Measurements from ENCODE around the gene ROBO2. TPM values are rescaled to one million over a fixed set of nuclear protein-coding genes. Genes with fewer than 3 reads are reported as not detected.

The ROBO2 gene, protein sequence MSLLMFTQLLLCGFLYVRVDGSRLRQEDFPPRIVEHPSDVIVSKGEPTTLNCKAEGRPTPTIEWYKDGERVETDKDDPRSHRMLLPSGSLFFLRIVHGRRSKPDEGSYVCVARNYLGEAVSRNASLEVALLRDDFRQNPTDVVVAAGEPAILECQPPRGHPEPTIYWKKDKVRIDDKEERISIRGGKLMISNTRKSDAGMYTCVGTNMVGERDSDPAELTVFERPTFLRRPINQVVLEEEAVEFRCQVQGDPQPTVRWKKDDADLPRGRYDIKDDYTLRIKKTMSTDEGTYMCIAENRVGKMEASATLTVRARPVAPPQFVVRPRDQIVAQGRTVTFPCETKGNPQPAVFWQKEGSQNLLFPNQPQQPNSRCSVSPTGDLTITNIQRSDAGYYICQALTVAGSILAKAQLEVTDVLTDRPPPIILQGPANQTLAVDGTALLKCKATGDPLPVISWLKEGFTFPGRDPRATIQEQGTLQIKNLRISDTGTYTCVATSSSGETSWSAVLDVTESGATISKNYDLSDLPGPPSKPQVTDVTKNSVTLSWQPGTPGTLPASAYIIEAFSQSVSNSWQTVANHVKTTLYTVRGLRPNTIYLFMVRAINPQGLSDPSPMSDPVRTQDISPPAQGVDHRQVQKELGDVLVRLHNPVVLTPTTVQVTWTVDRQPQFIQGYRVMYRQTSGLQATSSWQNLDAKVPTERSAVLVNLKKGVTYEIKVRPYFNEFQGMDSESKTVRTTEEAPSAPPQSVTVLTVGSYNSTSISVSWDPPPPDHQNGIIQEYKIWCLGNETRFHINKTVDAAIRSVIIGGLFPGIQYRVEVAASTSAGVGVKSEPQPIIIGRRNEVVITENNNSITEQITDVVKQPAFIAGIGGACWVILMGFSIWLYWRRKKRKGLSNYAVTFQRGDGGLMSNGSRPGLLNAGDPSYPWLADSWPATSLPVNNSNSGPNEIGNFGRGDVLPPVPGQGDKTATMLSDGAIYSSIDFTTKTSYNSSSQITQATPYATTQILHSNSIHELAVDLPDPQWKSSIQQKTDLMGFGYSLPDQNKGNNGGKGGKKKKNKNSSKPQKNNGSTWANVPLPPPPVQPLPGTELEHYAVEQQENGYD (N-terminal part only)
- polyA plus RNA-seq (ENCODE audit: insufficient read length in 10 of 10): 10 to 100 TPM in 2 of 10 donors, 1 to 10 TPM in 8; 3.3 to 21.8 (median 5.6) TPM
- long read RNA-seq, donor 1: 0 reads
- long read RNA-seq, donor 2: 0 reads
- long read RNA-seq, donor 3: 0 reads
- long read RNA-seq, donor 4, partial matches to known transcripts: 0 of 1 reads
- long read RNA-seq, donor 4, other reads (novel, unspliced or antisense): 0 of 1 reads
- long read RNA-seq, donor 5, full-length matches to known transcripts: 1 of 1 reads
- long read RNA-seq, donor 5, partial matches to known transcripts: 0 of 1 reads
- long read RNA-seq, donor 5, other reads (novel, unspliced or antisense): 0 of 1 reads
- long read RNA-seq, donor 6: 0 reads
- long read RNA-seq, donor 7: 0 reads
- long read RNA-seq, donor 8: 0 reads
- long read RNA-seq, donor 9: 0 reads

- DNase-seq: peak; percentile 50 to 93 (median 74)
Measured at GRCh38 chr3:77039606-77040171, at the start of gene ROBO2. Gene ROBO2, plus strand, starts transcription at chr3:77040099. Its CDS starts 687 bp downstream, at chr3:77040786.

DNA sequence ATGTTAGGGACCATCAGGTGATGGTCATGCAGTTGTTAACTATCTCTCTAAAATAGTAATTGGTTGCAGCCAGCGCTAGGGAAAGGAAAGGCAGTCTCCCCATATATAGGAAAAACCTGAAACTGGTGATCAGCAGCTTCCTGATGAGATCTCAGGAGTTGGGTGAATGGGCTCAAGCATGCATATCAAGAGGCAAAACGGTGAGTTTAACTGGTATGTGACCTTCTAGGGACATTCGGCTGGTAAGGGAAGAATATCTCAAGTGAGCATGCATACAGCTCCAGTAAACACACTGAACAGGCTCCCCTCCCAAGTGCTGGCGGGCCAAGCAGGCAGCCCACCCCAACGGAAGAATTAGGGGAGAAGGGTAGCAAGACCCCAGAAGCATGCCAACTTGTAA lies 49.3 kb upstream of the ROBO2 start:
- DNase-seq: no peak

DNA sequence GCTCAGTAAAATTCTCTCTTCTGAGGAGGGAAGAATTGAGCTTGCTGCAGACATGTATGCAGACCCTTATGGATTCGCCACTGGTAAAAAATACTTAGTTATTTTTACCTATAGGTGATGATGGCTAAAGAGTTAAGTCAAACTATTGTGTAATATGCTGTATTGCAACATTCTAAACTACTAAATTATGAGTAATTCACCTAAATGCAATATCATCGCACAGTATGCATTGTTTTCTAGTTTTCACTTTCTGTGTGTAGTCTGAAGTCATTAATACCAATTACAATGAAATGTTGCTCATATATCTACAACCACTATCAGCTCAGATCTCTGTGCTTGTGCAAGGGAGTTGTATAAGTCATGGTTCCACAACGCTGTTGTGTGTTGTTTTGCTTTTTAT lies 48.7 kb upstream of the ROBO2 start:
- no peak for DNase-seq

DNA sequence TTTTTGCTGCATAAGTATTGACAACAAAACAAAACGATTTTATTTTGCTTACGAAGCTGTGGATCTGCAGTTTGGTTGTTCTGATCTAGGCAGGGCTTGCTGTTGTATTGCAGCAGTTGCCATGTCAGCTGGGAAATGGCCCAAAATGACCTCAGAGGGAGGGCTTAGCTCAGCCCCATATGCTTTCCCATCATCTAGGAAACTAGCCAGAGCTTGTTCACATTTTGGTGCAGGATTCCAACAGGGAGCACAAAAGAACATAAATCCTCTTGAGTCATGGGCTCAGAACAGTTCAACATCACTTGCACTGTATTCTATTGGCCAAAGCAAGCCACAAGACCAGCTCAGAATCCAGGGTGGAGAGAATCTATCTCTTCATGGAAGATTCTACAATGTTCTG lies 42.2 kb upstream of the ROBO2 start:
- DNase-seq: peak; percentile 22 to 62 (median 44)

DNA sequence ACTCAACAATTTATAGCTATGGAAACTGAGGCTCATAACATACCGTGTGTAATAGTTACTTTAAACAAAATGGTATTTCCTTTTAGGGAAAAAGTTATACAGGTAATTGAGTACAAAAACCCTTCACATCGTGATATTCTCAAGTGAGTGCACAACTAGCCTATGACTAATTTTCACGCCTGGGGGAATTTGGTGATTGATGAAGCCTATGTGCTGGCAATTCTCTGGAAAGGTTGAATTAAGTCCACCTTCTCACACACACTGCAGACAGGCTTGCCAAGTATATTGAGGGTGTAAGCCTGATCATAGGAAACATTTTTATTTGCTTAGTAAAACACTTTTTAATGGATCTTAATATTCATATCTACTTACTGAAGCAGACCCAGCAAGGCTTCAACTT lies 41.3 kb upstream of the ROBO2 start:
- no peak for DNase-seq

GRCh38 chr3:77001062-77001701 lies 38.7 kb upstream of the ROBO2 start:
- DNase-seq: peak in 1 of 3 donors; percentile 5

GRCh38 chr3:77014226-77014625 lies 25.7 kb upstream of the ROBO2 start:
- no peak for DNase-seq

DNA sequence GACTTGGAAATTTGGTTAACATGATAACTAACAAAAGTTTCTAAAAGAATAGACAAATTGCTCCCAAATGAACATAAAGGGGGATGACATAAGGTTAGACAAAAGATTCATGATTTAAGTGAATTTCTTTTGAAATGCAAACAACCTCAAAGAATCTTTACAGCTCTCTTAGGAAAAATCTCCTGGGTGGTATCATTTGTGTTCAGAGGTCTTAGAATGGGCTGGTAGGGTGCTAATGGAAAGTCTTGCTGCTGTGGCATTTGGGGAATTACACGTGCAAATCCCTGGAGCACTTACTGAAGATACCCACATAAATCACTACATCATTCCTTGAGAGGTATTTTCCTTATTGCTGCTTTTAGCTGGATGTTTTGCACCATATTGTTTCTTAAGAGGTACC lies 14.4 kb upstream of the ROBO2 start:
- no peak for DNase-seq

DNA sequence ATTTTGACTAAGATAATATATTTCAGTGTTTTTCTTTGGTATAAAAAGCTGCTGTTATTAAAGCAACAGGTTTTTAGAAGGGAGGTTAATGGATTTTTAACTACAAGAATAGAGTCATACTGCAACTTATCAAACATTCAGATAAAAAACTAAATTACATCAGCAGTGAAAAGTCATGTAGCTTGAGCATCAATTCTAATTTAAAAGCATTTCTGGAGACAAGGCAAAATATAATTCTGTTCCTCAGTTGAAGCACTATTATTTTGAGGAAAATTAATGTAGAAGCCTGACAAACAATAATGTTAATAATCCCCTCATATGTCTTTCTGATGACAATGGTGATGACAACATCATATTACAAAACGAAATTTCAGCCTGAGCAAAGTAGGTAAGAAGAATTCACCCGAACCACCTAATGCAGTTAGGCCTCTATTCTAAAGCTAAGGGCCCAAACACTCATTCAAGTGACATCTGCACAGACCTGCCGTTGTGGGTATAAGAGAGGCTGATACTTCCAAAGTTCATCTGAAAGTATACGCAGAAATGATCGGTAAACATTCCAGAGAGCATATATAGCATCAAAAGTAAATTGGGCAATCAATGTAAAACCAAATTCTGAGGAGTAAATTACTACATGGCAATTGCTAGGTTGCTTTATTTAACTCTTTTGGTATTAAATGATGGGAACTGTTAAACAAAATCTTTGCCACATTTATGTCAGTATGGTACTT lies 12.8 kb upstream of the ROBO2 start:
- DNase-seq: no peak

GRCh38 chr3:77028005-77028404 lies 11.9 kb upstream of the ROBO2 start:
- DNase-seq: no peak

DNA sequence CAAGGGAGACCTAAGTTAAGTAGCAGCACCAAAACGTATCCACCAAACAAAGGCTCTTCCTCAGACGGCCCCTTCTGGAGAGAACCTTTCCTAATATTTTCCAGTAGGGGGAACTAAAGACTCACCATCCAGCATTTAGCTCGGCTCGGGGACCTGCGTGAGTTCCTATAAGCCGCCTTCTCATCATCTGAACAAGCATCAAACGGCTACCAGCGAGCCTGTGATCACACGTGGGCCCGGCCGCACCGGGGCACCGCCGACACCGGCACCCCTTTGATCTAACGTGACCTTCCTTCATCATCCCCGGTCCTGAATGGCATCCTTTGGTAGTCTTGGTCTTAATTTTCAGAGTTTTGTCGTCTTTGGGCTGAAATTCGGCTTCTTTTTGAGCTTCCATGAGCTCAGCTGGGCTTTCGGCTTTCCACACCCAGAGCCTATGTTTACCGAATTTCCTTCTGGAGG lies 1.4 kb upstream of the ROBO2 start:
- DNase-seq: peak; percentile 85 to 93 (median 88)

- peak in 2 of 3 donors; percentile 38 to 83 for DNase-seq
Measured at GRCh38 chr3:77038930-77039605, 831 bp upstream of the ROBO2 start.

DNA sequence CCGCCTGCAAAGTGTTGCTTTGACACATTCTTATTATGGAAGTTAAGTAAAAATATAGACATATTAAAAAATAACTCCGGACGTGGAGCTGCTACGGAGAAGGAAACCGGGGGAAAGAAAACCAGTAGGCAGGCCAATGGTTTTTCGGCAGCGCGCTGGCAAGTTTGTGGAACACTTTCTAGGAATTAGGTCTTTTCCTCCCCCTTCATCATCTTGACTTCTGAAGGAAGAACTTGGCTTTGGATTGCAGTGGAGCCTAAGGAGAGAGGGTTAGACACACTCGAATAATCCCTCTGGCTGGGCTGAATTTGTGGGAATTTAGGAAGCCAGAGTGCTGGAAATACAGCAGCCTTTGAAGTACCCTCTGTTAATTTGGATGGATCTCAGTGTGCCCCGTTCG lies 317 bp downstream of the ROBO2 start:
- DNase-seq: peak in 1 of 3 donors; percentile 73

DNA sequence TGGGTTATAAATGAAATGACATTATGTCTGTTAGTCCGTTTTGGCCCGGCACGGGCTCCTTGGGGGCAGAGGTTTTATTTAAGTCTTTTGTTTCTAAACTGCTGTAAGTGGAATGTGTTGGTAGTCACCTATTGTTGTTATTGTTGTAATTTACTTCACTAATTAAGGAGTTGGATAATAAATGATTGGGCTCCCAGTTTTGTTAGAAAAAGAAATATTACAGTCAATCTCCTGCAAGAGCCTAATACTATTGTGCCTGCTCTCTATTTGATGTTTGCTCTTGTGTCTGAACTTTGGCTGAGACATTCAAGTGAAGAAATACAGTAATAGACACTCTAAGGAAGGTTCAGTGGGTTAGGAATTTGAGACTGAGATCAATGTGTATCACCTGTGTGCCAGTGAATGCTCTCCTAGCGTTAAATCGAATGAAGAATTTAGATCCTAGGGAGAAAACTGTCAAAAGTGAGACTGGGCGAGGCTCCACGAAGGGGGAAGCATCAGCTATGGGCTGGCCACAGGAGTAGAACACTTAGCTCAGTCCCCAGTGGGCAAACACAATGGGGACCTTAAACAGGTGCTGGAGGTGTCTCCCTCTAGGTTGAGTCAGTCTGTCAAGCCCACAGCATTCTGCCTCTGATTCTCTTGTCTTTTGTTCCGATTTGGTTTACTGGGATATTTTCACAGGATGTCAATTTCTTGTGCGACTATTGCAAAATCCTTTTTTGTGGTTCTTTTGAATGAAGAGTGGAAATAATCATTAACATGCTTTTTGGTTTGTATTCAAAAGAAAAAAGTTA lies 1.2 kb downstream of the ROBO2 start:
- peak in 1 of 3 donors; percentile 35 for DNase-seq

- peak in 1 of 3 donors; percentile 23 for DNase-seq
Measured at GRCh38 chr3:77041811-77042210, 1.9 kb downstream of the ROBO2 start.

DNA sequence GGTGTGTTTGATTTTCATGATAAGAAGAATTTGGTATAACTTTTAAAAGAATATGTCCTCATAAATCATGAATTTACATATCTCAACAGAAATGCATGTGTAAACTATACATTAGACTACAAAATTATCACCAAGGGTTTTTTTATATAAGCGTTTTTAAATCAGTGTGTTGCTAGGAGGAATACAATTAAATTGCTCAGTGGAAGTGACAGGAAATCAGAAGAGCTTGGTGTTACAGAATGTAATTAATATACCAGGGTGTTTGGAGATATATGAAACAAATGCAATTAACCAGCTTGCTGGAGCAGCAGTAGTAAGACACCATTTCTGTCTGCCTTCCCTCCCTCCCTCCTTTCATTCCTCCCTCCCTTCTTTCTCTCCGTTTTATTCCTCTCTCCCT lies 2.4 kb downstream of the ROBO2 start:
- no peak for DNase-seq

- DNase-seq: peak in 1 of 3 donors; percentile 34
Measured at GRCh38 chr3:77042882-77043281, 3.0 kb downstream of the ROBO2 start.

GRCh38 chr3:77045686-77046085 lies 5.8 kb downstream of the ROBO2 start:
- no peak for DNase-seq
